Fibroblast of pulmonary artery (primary cell): ENCODE results near the gene SENP7.
"Not testable (repeated sequence)": the region's sequence is repeated elsewhere in the genome, so short reads cannot be mapped to it uniquely, and the experiment has no call there.

Experiments
- DNase-seq: peaks from one replicate; pipeline ENCODE4 v3.0.0-alpha.2; 2010; ENCODE audit warnings: low read depth
- H3K4me3 ChIP-seq: replicated peaks from 2 replicates; pipeline ENCODE4 v1.5.1; 2011; ENCODE audit warnings: low read depth, mild to moderate bottlenecking, control low read depth, low read length, moderate library complexity
- CTCF ChIP-seq: IDR thresholded peaks from 2 replicates; pipeline ENCODE4 v1.5.1; 2011; ENCODE audit warnings: mild to moderate bottlenecking, control low read depth, low read length, inconsistent platforms; ENCODE audit errors: missing control alignments

The SENP7 gene

DNA sequence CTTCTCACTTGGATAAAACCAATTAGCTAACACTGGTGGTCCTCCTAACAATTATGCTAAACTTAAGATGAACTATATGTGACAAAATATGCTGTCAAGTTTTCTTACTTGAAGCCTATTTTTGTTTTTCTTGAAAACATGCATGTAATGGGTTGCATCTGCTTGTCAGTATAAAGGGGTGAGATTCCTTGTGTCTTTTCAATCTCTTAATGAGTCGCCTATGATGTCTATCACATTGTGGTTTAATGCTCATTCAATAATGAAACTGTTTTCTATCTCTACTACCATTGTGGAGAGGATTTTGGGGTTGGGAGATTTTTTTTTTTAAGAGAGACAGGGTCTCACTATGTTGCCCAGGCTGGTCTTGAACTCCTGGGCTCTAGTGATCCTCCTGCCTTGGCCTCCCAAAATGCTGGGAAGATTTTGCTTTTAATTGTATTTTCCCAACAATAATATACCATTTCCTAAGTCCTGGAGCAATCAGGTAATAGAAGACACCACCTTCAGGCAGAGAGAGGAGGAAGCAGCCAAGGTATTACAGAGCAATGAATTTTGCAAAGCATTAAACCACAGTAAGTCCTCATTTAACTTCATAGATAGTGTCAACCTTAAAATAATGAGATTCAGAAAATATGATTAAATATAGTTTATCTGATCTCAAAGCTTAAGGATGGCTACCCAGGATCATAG, 31.3 kb upstream of the SENP7 start:
- TF ChIP-seq CTCF: peak; percentile 14
- DNase-seq: no peak
- H3K4me3 ChIP-seq: no peak overlapping the region

- no peak overlapping the region for H3K4me3 ChIP-seq
- no peak for DNase-seq
- TF ChIP-seq CTCF: no peak
These were observed 29.9 kb upstream of the SENP7 start for GRCh38 chr3:101542957-101543356.

- H3K4me3 ChIP-seq, DNase-seq: not testable (repeated sequence)
These were observed 23.9 kb upstream of the SENP7 start for GRCh38 chr3:101536955-101537354.

DNA sequence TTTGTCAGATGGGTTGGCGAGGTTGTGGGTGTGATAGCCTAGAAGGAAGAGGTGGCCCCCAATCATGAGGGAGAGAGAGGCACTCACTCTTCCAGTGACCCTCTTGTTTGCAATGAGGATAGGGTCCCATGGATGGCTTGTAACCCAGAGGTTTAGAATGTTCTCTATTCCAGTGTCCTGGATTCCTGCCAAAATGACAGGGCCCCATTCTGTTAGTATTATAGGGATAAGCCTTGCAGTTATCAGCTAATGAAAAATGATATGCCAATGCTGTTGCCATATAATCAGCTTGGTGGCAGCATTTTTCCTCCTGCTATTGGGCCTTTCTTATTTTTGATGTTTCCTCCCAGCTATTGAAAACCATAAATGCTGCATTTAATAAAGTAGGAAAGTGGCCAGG, 23.3 kb upstream of the SENP7 start:
- no peak for DNase-seq
- TF ChIP-seq CTCF: no peak
- H3K4me3 ChIP-seq: no peak overlapping the region

GRCh38 chr3:101535221-101535620, 22.2 kb upstream of the SENP7 start:
- H3K4me3 ChIP-seq: no peak overlapping the region
- no peak for TF ChIP-seq CTCF
- no peak for DNase-seq

DNA sequence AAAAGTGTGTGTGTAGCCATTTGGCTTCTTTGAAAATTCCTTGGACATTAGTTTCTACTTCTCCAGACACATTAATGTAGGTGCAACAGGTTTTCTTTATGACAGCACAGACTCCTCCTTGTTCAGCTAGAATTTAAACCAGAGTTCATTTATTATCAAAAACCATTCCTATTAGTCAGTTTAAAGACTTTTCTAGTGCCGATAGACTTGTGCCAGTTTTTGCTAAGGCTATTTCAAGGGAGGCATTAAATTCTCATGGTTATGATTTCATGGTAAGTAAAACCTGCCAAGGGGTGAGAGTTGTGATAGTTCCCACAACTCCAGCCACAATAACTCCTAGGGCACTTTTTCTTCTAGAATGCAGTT, 20.6 kb upstream of the SENP7 start:
- no peak overlapping the region for H3K4me3 ChIP-seq
- DNase-seq: no peak
- no peak for TF ChIP-seq CTCF

- H3K4me3 ChIP-seq: no peak overlapping the region
- no peak for DNase-seq
- TF ChIP-seq CTCF: no peak
These were observed 20.0 kb upstream of the SENP7 start for GRCh38 chr3:101532783-101533602.
